T-helper 17 cell (primary cell): ENCODE measurements around the gene TMEM161A. TPM values are rescaled to one million over a fixed set of nuclear protein-coding genes. Genes with fewer than 3 reads are reported as not detected.

Experiments used
- ATAC-seq: fragments of 150-1000 bp; cut with Tn5 transposase; 2 replicates; pipeline ENCODE4 v1.10.0; 2021; ENCODE audit warnings: mild to moderate bottlenecking, moderate library complexity
- DNase-seq, 3 donors: peaks; one replicate each; pipeline versions ENCODE4 v3.0.0 to v3.0.0-alpha.2; 2020 to 2021
- H3K9me3 ChIP-seq: one replicate; pipeline ENCODE4 v1.7.0; 2013; ENCODE audit warnings: low read length, mild to moderate bottlenecking; ENCODE audit not compliant: control insufficient read depth, poor library complexity, severe bottlenecking
- H3K27ac Mint-ChIP-seq: one replicate; pipeline ENCODE4 v1.8.0; 2022; ENCODE audit warnings: mild to moderate bottlenecking, moderate library complexity, mixed read lengths
- H3K27me3 Mint-ChIP-seq: one replicate; pipeline ENCODE4 v1.8.0; 2022; ENCODE audit warnings: mixed read lengths
- H3K36me3 Mint-ChIP-seq: one replicate; pipeline ENCODE4 v1.8.0; 2022; ENCODE audit warnings: low read depth, mixed read lengths
- H3K4me1 Mint-ChIP-seq: one replicate; pipeline ENCODE4 v1.8.0; 2022; ENCODE audit warnings: mild to moderate bottlenecking, mixed read lengths
- H3K4me3 Mint-ChIP-seq: one replicate; pipeline ENCODE4 v1.8.0; 2022; ENCODE audit warnings: mild to moderate bottlenecking, moderate library complexity, mixed read lengths
- total RNA-seq, 4 donors: library from RNA in 2 of 4; stranded (reverse) in 2 of 4; gene quantifications; one replicate each; pipeline ENCODE4 v1.2.3 and lab custom pipeline; 2022 to 2026

The TMEM161A gene
- total RNA-seq, 2 donors from 2014 or later = 13.1 to 13.7 TPM

GRCh38 chr19:19169236-19170052 lies 31.2 kb upstream of the TMEM161A start:
- H3K27ac Mint-ChIP-seq = no peak overlapping the region
- H3K36me3 Mint-ChIP-seq = peaks cover 2% of the 10 kb centered on the region
- DNase-seq = no peak
- peaks cover 6% of the 10 kb centered on the region for H3K27me3 Mint-ChIP-seq
- H3K9me3 ChIP-seq = no peaks in the 10 kb centered on the region
- peak overlapping the region; percentile 78 for H3K4me3 Mint-ChIP-seq
- no peak for ATAC-seq
- H3K4me1 Mint-ChIP-seq = peaks cover 14% of the 10 kb centered on the region

- peaks cover 2% of the 10 kb centered on the region for H3K36me3 Mint-ChIP-seq
- H3K4me3 Mint-ChIP-seq = no peak overlapping the region
- H3K27ac Mint-ChIP-seq = no peak overlapping the region
- no peaks in the 10 kb centered on the region for H3K9me3 ChIP-seq
- peaks cover 6% of the 10 kb centered on the region for H3K27me3 Mint-ChIP-seq
- H3K4me1 Mint-ChIP-seq = peaks cover 14% of the 10 kb centered on the region
- ATAC-seq (no peak), DNase-seq (no peak)
Observed at GRCh38 chr19:19167612-19168011, 29.3 kb upstream of the TMEM161A start.

- Mint-ChIP-seq H3K4me1 (peaks cover 11% of the 10 kb centered on the region), H3K4me3 (no peak overlapping the region), H3K27me3 (peaks cover under 1% of the 10 kb centered on the region), H3K36me3 (peaks cover 2% of the 10 kb centered on the region), H3K27ac (no peak overlapping the region)
- H3K9me3 ChIP-seq = no peaks in the 10 kb centered on the region
- ATAC-seq (no peak), DNase-seq (no peak)
Observed at GRCh38 chr19:19165396-19165795, 27.1 kb upstream of the TMEM161A start.

- no peaks in the 10 kb centered on the region for H3K27me3 Mint-ChIP-seq
- no peak overlapping the region for H3K27ac Mint-ChIP-seq
- H3K36me3 Mint-ChIP-seq = no peaks in the 10 kb centered on the region
- peaks cover 3% of the 10 kb centered on the region for H3K4me1 Mint-ChIP-seq
- no peaks in the 10 kb centered on the region for H3K9me3 ChIP-seq
- DNase-seq (no peak), ATAC-seq (no peak)
- no peak overlapping the region for H3K4me3 Mint-ChIP-seq
Observed at GRCh38 chr19:19162495-19162894, 24.2 kb upstream of the TMEM161A start.

GRCh38 chr19:19160461-19161035 lies 22.3 kb upstream of the TMEM161A start:
- H3K9me3 ChIP-seq = no peaks in the 10 kb centered on the region
- Mint-ChIP-seq H3K36me3 (no peaks in the 10 kb centered on the region), H3K27ac (no peak overlapping the region), H3K4me1 (peaks cover 3% of the 10 kb centered on the region), H3K27me3 (no peaks in the 10 kb centered on the region), H3K4me3 (no peak overlapping the region)
- no peak for DNase-seq
- peak; percentile 27 for ATAC-seq

- H3K4me3 Mint-ChIP-seq = no peak overlapping the region
- H3K27ac Mint-ChIP-seq = peak overlapping the region; percentile 45
- peaks cover 3% of the 10 kb centered on the region for H3K4me1 Mint-ChIP-seq
- no peaks in the 10 kb centered on the region for H3K27me3 Mint-ChIP-seq
- no peaks in the 10 kb centered on the region for H3K9me3 ChIP-seq
- H3K36me3 Mint-ChIP-seq = no peaks in the 10 kb centered on the region
- no peak for DNase-seq
- ATAC-seq = no peak
Observed at GRCh38 chr19:19159534-19159933, 21.3 kb upstream of the TMEM161A start.

- Mint-ChIP-seq H3K4me3 (no peak overlapping the region), H3K27ac (no peak overlapping the region), H3K4me1 (peaks cover 3% of the 10 kb centered on the region), H3K36me3 (no peaks in the 10 kb centered on the region), H3K27me3 (no peaks in the 10 kb centered on the region)
- DNase-seq = no peak
- no peak for ATAC-seq
- H3K9me3 ChIP-seq = no peaks in the 10 kb centered on the region
Observed at GRCh38 chr19:19157808-19158207, 19.5 kb upstream of the TMEM161A start.

- H3K4me3 Mint-ChIP-seq = no peak overlapping the region
- no peaks in the 10 kb centered on the region for H3K36me3 Mint-ChIP-seq
- no peaks in the 10 kb centered on the region for H3K4me1 Mint-ChIP-seq
- H3K27ac Mint-ChIP-seq = no peak overlapping the region
- no peaks in the 10 kb centered on the region for H3K9me3 ChIP-seq
- DNase-seq (no peak), ATAC-seq (no peak)
- no peaks in the 10 kb centered on the region for H3K27me3 Mint-ChIP-seq
Observed at GRCh38 chr19:19155495-19156219, 17.4 kb upstream of the TMEM161A start.

- no peak for ATAC-seq
- Mint-ChIP-seq H3K4me1 (no peaks in the 10 kb centered on the region), H3K27me3 (no peaks in the 10 kb centered on the region), H3K36me3 (no peaks in the 10 kb centered on the region), H3K27ac (no peak overlapping the region), H3K4me3 (no peak overlapping the region)
- H3K9me3 ChIP-seq = no peaks in the 10 kb centered on the region
- DNase-seq = no peak
Observed at GRCh38 chr19:19154768-19155494, 16.7 kb upstream of the TMEM161A start.

GRCh38 chr19:19152668-19153384 lies 14.5 kb upstream of the TMEM161A start:
- no peaks in the 10 kb centered on the region for H3K9me3 ChIP-seq
- no peaks in the 10 kb centered on the region for H3K27me3 Mint-ChIP-seq
- no peak overlapping the region for H3K27ac Mint-ChIP-seq
- ATAC-seq = no peak
- H3K4me3 Mint-ChIP-seq = no peak overlapping the region
- no peak for DNase-seq
- H3K4me1 Mint-ChIP-seq = no peaks in the 10 kb centered on the region
- H3K36me3 Mint-ChIP-seq = no peaks in the 10 kb centered on the region

GRCh38 chr19:19151418-19151817 lies 13.1 kb upstream of the TMEM161A start:
- Mint-ChIP-seq H3K27me3 (no peaks in the 10 kb centered on the region), H3K4me3 (no peak overlapping the region), H3K27ac (peak overlapping the region; percentile 19), H3K4me1 (no peaks in the 10 kb centered on the region), H3K36me3 (no peaks in the 10 kb centered on the region)
- no peak for DNase-seq
- no peak for ATAC-seq
- H3K9me3 ChIP-seq = no peaks in the 10 kb centered on the region

- H3K27me3 Mint-ChIP-seq = no peaks in the 10 kb centered on the region
- no peaks in the 10 kb centered on the region for H3K4me1 Mint-ChIP-seq
- H3K36me3 Mint-ChIP-seq = no peaks in the 10 kb centered on the region
- H3K9me3 ChIP-seq = no peaks in the 10 kb centered on the region
- DNase-seq = no peak
- ATAC-seq = no peak
- no peak overlapping the region for H3K27ac Mint-ChIP-seq
- H3K4me3 Mint-ChIP-seq = no peak overlapping the region
Observed at GRCh38 chr19:19149435-19149834, 11.2 kb upstream of the TMEM161A start.
